GM23338 (cell line): ENCODE data around the gene ALKAL2. TPM values are rescaled to one million over a fixed set of nuclear protein-coding genes. Genes with fewer than 3 reads are reported as not detected.

Source experiments
- ATAC-seq: fragments of 200-7000 bp; cut with Tn5 transposase; 3 replicates; pipeline ENCODE4 v1.9.1; 2020
- DNase-seq: peaks from one replicate; pipeline ENCODE4 v3.0.0-alpha.2; 2015; ENCODE audit warnings: low spot score
- H2AFZ ChIP-seq: fragments of 200-600 bp; sonication (generic); 2 replicates; pipeline ENCODE4 v1.8.0; 2016; ENCODE audit warnings: antibody characterized with exemption, mild to moderate bottlenecking, moderate library complexity
- H3F3A ChIP-seq: fragments of 200-600 bp; sonication (generic); replicated peaks from 2 replicates; pipeline ENCODE4 v1.8.0; 2017; ENCODE audit warnings: antibody characterized with exemption, mixed run types, low read depth
- H3K27ac ChIP-seq: fragments of 200-600 bp; sonication (generic); 2 replicates; pipeline ENCODE4 v1.6.1; 2016; ENCODE audit warnings: low read depth
- H3K27me3 ChIP-seq: fragments of 200-600 bp; sonication (generic); 2 replicates; pipeline ENCODE4 v1.8.0; 2016; ENCODE audit warnings: mild to moderate bottlenecking, mixed run types, moderate library complexity; ENCODE audit not compliant: insufficient read depth
- H3K36me3 ChIP-seq: fragments of 200-600 bp; sonication (generic); 2 replicates; pipeline ENCODE4 v1.8.0; 2016; ENCODE audit warnings: mild to moderate bottlenecking; ENCODE audit not compliant: insufficient read depth
- H3K4me1 ChIP-seq: fragments of 200-600 bp; sonication (generic); 2 replicates; pipeline ENCODE4 v1.8.0; 2016; ENCODE audit warnings: mild to moderate bottlenecking, moderate library complexity; ENCODE audit not compliant: insufficient read depth
- H3K4me2 ChIP-seq: fragments of 200-600 bp; sonication (generic); 2 replicates; pipeline ENCODE4 v1.7.1; 2017; ENCODE audit warnings: mixed run types
- H3K4me3 ChIP-seq: fragments of 200-600 bp; sonication (generic); 2 replicates; pipeline ENCODE4 v1.6.1; 2016; ENCODE audit warnings: mixed run types
- H3K79me2 ChIP-seq: fragments of 200-600 bp; sonication (generic); replicated peaks from 2 replicates; pipeline ENCODE4 v1.8.0; 2017; ENCODE audit warnings: mild to moderate bottlenecking; ENCODE audit not compliant: insufficient read depth
- H3K9me2 ChIP-seq: fragments of 200-600 bp; sonication (generic); 2 replicates; pipeline ENCODE4 v1.8.0; 2017; ENCODE audit not compliant: insufficient read depth
- H4K20me1 ChIP-seq: fragments of 200-600 bp; sonication (generic); replicated peaks from 2 replicates; pipeline ENCODE4 v1.8.0; 2017; ENCODE audit warnings: mild to moderate bottlenecking; ENCODE audit not compliant: insufficient read depth
- H3K27ac Mint-ChIP-seq: 2 replicates; pipeline ENCODE4 v1.8.0; 2020; ENCODE audit warnings: inconsistent platforms, mild to moderate bottlenecking, moderate library complexity, mixed read lengths
- H3K27me3 Mint-ChIP-seq: 3 replicates; pipeline ENCODE4 v1.8.0; 2022; ENCODE audit warnings: low read depth, mild to moderate bottlenecking, moderate library complexity, mixed read lengths, inconsistent platforms; ENCODE audit not compliant: insufficient read depth, poor library complexity
- H3K36me3 Mint-ChIP-seq: 3 replicates; pipeline ENCODE4 v1.8.0; 2021; ENCODE audit warnings: low read depth, mild to moderate bottlenecking, inconsistent platforms, moderate library complexity, mixed read lengths
- H3K4me1 Mint-ChIP-seq: 3 replicates; pipeline ENCODE4 v1.8.0; 2020; ENCODE audit warnings: mild to moderate bottlenecking, inconsistent platforms, mixed read lengths
- H3K4me3 Mint-ChIP-seq: 3 replicates; pipeline ENCODE4 v1.8.0; 2021; ENCODE audit warnings: moderate library complexity, mild to moderate bottlenecking, inconsistent platforms, mixed read lengths
- H3K9me3 Mint-ChIP-seq: 3 replicates; pipeline ENCODE4 v1.8.0; 2020; ENCODE audit warnings: moderate library complexity, mild to moderate bottlenecking, inconsistent platforms, mixed read lengths
- EZH2 ChIP-seq: fragments of 200-600 bp; sonication (generic); IDR thresholded peaks from one replicate; pipeline ENCODE4 v1.8.0; 2017; ENCODE audit warnings: antibody characterized with exemption, mild to moderate bottlenecking, low read depth; ENCODE audit not compliant: unreplicated experiment
- JUNB ChIP-seq: IDR thresholded peaks from one replicate; pipeline ENCODE4 v1.6.1; 2016; ENCODE audit warnings: antibody characterized with exemption; ENCODE audit not compliant: unreplicated experiment
- POLR2AphosphoS5 ChIP-seq: IDR thresholded peaks from 2 replicates; pipeline ENCODE4 v1.6.1; 2016; ENCODE audit warnings: antibody characterized with exemption, low read depth
- ZNF331 ChIP-seq: fragments of 250-450 bp; sonication (Bioruptor Pico); IDR thresholded peaks from 2 replicates; pipeline ENCODE4 v1.5.0; 2020; ENCODE audit warnings: low read depth, mild to moderate bottlenecking, moderate library complexity
- polyA plus RNA-seq: library from polyadenylated mRNA; unstranded; fragments of >200 nt; fragmentation: Nextera tagmentation; extraction: Ambion mirVana; gene quantifications from 2 replicates; pipeline ENCODE4 v1.2.1, GENCODE V29; 2016
- total RNA-seq: library from RNA; depleted of rRNA; stranded (reverse); fragments of >200 nt; shearing (Covaris generic); gene quantifications from 2 replicates; pipeline ENCODE4 v1.2.3, GENCODE V29; 2014
- TF ChIP-seq, protein P1 (sequence below): fragments of 250-450 bp; sonication (Bioruptor Pico); IDR thresholded peaks from 2 replicates; pipeline ENCODE4 v1.5.0; 2020; ENCODE audit warnings: mild to moderate bottlenecking, moderate library complexity
- TF ChIP-seq, protein P2 (sequence below): IDR thresholded peaks from 2 replicates; pipeline ENCODE4 v1.6.1; 2016; ENCODE audit warnings: antibody characterized with exemption

ALKAL2 gene
- total and polyA plus RNA-seq, 2 experiments from 2014 or later, result 6.4 to 12.1 TPM

DNA sequence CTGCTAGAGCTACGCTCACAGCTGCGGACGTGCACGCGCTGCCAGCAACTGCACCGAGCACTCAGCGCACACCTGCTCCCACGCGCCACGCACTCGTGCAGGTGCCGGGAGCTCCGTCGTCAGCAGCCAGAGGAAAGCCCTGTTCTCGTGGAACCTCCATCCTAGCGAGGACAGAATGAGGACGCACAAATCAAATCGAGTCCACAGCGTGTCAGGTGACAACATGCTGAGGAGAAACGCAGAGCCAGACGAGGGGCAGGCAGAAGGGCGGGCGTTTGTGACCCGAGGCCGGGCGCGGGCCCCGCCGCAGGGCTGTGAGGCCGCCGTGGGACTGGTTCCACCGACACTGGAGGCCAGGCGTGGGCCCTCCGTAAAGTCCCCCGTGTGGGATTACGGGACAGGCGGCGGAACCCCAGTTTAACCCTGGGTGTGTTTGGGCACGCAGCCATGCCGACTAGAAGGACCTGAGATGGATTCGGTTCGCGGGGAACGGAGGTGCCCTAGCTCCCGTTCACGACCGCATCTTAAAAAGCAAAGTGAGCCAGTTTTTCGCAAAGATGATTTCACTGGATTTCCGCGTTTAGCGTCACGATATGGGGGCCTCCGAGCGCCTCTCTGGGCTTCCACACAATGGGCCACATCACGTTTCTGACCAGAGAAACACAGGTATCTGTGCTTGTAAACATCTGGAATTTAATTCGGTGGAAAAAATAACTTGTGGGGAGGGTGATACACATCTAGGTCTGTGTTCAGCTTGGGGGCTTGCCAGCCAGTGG is 26.9 kb upstream of the ALKAL2 start:
- Histone ChIP-seq H3K36me3 (no peaks in the 10 kb centered on the region), H3F3A (no peaks in the 10 kb centered on the region; the same call in 1 of the 2 replicates), H3K27me3 (no peaks in the 10 kb centered on the region), H3K4me3 (no peak overlapping the region), H3K9me2 (no peaks in the 10 kb centered on the region), H2AFZ (peak overlapping the region; percentile 56; the same call in 1 of the 2 replicates), H3K27ac (no peak overlapping the region), H3K4me2 (no peak overlapping the region), H3K4me1 (peaks cover 6% of the 10 kb centered on the region), H4K20me1 (no peaks in the 10 kb centered on the region), H3K79me2 (no peaks in the 10 kb centered on the region)
- no peak overlapping the region for H3K27ac Mint-ChIP-seq
- no peak overlapping the region for H3K4me3 Mint-ChIP-seq
- H3K9me3 Mint-ChIP-seq, result no peaks in the 10 kb centered on the region; the same call in 2 of the 3 replicates
- peaks cover 31% of the 10 kb centered on the region for H3K4me1 Mint-ChIP-seq
- peaks cover 2% of the 10 kb centered on the region for H3K27me3 Mint-ChIP-seq
- no peak; the same call in 2 of the 3 replicates for ATAC-seq
- no peak for DNase-seq
- TF ChIP-seq, protein P1, sequence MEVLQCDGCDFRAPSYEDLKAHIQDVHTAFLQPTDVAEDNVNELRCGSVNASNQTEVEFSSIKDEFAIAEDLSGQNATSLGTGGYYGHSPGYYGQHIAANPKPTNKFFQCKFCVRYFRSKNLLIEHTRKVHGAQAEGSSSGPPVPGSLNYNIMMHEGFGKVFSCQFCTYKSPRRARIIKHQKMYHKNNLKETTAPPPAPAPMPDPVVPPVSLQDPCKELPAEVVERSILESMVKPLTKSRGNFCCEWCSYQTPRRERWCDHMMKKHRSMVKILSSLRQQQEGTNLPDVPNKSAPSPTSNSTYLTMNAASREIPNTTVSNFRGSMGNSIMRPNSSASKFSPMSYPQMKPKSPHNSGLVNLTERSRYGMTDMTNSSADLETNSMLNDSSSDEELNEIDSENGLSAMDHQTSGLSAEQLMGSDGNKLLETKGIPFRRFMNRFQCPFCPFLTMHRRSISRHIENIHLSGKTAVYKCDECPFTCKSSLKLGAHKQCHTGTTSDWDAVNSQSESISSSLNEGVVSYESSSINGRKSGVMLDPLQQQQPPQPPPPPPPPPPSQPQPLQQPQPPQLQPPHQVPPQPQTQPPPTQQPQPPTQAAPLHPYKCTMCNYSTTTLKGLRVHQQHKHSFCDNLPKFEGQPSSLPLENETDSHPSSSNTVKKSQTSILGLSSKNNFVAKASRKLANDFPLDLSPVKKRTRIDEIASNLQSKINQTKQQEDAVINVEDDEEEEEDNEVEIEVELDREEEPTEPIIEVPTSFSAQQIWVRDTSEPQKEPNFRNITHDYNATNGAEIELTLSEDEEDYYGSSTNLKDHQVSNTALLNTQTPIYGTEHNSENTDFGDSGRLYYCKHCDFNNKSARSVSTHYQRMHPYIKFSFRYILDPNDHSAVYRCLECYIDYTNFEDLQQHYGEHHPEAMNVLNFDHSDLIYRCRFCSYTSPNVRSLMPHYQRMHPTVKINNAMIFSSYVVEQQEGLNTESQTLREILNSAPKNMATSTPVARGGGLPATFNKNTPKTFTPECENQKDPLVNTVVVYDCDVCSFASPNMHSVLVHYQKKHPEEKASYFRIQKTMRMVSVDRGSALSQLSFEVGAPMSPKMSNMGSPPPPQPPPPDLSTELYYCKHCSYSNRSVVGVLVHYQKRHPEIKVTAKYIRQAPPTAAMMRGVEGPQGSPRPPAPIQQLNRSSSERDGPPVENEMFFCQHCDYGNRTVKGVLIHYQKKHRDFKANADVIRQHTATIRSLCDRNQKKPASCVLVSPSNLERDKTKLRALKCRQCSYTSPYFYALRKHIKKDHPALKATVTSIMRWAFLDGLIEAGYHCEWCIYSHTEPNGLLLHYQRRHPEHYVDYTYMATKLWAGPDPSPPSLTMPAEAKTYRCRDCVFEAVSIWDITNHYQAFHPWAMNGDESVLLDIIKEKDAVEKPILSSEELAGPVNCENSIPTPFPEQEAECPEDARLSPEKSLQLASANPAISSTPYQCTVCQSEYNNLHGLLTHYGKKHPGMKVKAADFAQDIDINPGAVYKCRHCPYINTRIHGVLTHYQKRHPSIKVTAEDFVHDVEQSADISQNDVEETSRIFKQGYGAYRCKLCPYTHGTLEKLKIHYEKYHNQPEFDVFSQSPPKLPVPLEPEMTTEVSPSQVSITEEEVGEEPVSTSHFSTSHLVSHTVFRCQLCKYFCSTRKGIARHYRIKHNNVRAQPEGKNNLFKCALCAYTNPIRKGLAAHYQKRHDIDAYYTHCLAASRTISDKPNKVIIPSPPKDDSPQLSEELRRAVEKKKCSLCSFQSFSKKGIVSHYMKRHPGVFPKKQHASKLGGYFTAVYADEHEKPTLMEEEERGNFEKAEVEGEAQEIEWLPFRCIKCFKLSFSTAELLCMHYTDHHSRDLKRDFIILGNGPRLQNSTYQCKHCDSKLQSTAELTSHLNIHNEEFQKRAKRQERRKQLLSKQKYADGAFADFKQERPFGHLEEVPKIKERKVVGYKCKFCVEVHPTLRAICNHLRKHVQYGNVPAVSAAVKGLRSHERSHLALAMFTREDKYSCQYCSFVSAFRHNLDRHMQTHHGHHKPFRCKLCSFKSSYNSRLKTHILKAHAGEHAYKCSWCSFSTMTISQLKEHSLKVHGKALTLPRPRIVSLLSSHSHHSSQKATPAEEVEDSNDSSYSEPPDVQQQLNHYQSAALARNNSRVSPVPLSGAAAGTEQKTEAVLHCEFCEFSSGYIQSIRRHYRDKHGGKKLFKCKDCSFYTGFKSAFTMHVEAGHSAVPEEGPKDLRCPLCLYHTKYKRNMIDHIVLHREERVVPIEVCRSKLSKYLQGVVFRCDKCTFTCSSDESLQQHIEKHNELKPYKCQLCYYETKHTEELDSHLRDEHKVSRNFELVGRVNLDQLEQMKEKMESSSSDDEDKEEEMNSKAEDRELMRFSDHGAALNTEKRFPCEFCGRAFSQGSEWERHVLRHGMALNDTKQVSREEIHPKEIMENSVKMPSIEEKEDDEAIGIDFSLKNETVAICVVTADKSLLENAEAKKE, result no peak
- no peaks in the 10 kb centered on the region; the same call in 2 of the 3 replicates for H3K36me3 Mint-ChIP-seq

DNA sequence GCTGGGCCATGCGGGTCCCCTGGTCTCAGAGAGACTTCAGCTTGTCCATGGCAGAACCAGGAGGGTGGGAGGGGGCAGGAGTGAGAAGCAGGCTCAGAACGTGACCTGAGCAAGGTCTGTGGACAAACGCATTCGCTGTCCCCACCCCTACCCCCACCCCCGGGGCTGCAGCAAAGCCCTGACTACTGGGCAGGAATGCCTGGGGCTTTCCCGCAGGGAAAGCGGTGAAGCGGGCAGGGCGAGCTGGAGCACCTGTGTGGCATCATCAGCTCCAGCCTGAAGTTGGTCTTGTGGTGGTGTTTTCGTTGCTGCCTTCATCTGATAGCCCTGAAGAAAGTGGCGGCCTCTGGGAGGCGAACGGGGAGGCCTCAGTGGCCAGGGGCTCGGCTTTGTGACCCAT is 26.1 kb upstream of the ALKAL2 start:
- no peaks in the 10 kb centered on the region; the same call in 1 of the 2 replicates for H3F3A ChIP-seq
- Mint-ChIP-seq H3K27ac (no peak overlapping the region), H3K4me3 (no peak overlapping the region), H3K27me3 (peaks cover 2% of the 10 kb centered on the region), H3K36me3 (no peaks in the 10 kb centered on the region; the same call in 2 of the 3 replicates), H3K9me3 (no peaks in the 10 kb centered on the region; the same call in 2 of the 3 replicates), H3K4me1 (peaks cover 38% of the 10 kb centered on the region)
- no peak; the same call in 2 of the 3 replicates for ATAC-seq
- H3K36me3 ChIP-seq, result no peaks in the 10 kb centered on the region
- no peak overlapping the region for H3K4me2 ChIP-seq
- H3K4me1 ChIP-seq, result peaks cover 9% of the 10 kb centered on the region
- no peaks in the 10 kb centered on the region for H3K9me2 ChIP-seq
- no peaks in the 10 kb centered on the region for H4K20me1 ChIP-seq
- H3K4me3 ChIP-seq, result no peak overlapping the region
- no peaks in the 10 kb centered on the region for H3K27me3 ChIP-seq
- H3K27ac ChIP-seq, result no peak overlapping the region
- no peak for DNase-seq
- H2AFZ ChIP-seq, result peak overlapping the region; percentile 56; the same call in 1 of the 2 replicates
- H3K79me2 ChIP-seq, result no peaks in the 10 kb centered on the region
- TF ChIP-seq EZH2 (no peak), POLR2AphosphoS5 (no peak), JUNB (no peak), ZNF331 (CRISPR knock-in tag) (no peak)
- TF ChIP-seq, protein P2, sequence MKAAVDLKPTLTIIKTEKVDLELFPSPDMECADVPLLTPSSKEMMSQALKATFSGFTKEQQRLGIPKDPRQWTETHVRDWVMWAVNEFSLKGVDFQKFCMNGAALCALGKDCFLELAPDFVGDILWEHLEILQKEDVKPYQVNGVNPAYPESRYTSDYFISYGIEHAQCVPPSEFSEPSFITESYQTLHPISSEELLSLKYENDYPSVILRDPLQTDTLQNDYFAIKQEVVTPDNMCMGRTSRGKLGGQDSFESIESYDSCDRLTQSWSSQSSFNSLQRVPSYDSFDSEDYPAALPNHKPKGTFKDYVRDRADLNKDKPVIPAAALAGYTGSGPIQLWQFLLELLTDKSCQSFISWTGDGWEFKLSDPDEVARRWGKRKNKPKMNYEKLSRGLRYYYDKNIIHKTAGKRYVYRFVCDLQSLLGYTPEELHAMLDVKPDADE, result no peak
